HT1080 (cell line): Measurements from ENCODE around the gene ATP1A3. TPM values are rescaled to one million over a fixed set of nuclear protein-coding genes. Genes with fewer than 3 reads are reported as not detected.

ENCODE experiments used
- DNase-seq: peaks from one replicate; pipeline ENCODE4 v3.0.0-alpha.2; 2015; ENCODE audit warnings: low read depth
- total RNA-seq: library from RNA; depleted of rRNA; stranded (reverse); fragments of >200 nt; shearing (Covaris generic); gene quantifications from 2 replicates; pipeline ENCODE4 v1.2.3, GENCODE V29; 2014; rRNA removed

The ATP1A3 gene
- total RNA-seq, 1 experiment from 2014 or later: 0.03 TPM

- DNase-seq: no peak
These were observed 75.9 kb downstream of the ATP1A3 start for GRCh38 chr19:41918095-41918494.

- DNase-seq: no peak
These were observed 76.4 kb downstream of the ATP1A3 start for GRCh38 chr19:41917676-41918075.

Other genes starting within 250 kb of the ATP1A3 start
- gene CEACAM6, start 238.7 kb downstream of the ATP1A3 start, total RNA-seq: not detected in 2 replicates
- gene CEACAM3, start 197.6 kb downstream of the ATP1A3 start, total RNA-seq: not detected in 2 replicates
- gene LYPD4, start 149.5 kb downstream of the ATP1A3 start, total RNA-seq: not detected in 2 replicates
- gene DMRTC2, start 149.2 kb downstream of the ATP1A3 start, total RNA-seq: not detected in 2 replicates
- gene RPS19, start 134.0 kb downstream of the ATP1A3 start, total RNA-seq: 2,545 and 4,295 TPM in 2 replicates
- not detected in 2 replicates for gene CD79A, start 117.0 kb downstream of the ATP1A3 start, total RNA-seq
- 100 and 109 TPM in 2 replicates for gene ARHGEF1, start 111.0 kb downstream of the ATP1A3 start, total RNA-seq
- gene ERFL, start 65.8 kb downstream of the ATP1A3 start, total RNA-seq: 0.72 TPM in 1 of 2 replicates, not detected in the other
- 91.6 and 101 TPM in 2 replicates for gene RABAC1, start 34.9 kb downstream of the ATP1A3 start, total RNA-seq
- gene GRIK5, start 76.0 kb upstream of the ATP1A3 start, total RNA-seq: not detected in 2 replicates
- gene ZNF574, start 81.9 kb upstream of the ATP1A3 start, total RNA-seq: 26.9 and 37.8 TPM in 2 replicates
- 2.6 and 5.4 TPM in 2 replicates for gene POU2F2, start 138.2 kb upstream of the ATP1A3 start, total RNA-seq
- gene DEDD2, start 223.4 kb upstream of the ATP1A3 start, total RNA-seq: 38.2 and 43.6 TPM in 2 replicates
- gene ZNF526, start 226.1 kb upstream of the ATP1A3 start, total RNA-seq: 8.7 and 9.2 TPM in 2 replicates
- gene GSK3A, start 248.4 kb upstream of the ATP1A3 start, total RNA-seq: 25.6 and 32.8 TPM in 2 replicates